ENCODE data around the gene WTIP. TPM values are rescaled to one million over a fixed set of nuclear protein-coding genes. Genes with fewer than 3 reads are reported as not detected.
"Not testable (repeated sequence)": the region's sequence is repeated elsewhere in the genome, so short reads cannot be mapped to it uniquely, and the experiment has no call there.

WTIP gene
- polyA plus RNA-seq, 6 donors from 2014 or later: 0.01 TPM; not detected in 5

- peak overlapping the region; percentile 49 to 86 (median 62) for H3K4me3 Mint-ChIP-seq
- H3K36me3 Mint-ChIP-seq: no peaks in the 10 kb centered on the region
- peaks cover 0 to 3% (median 0%) of the 10 kb centered on the region in 7 donors for H3K9me3 Mint-ChIP-seq
- peaks cover 0 to 20% (median 4%) of the 10 kb centered on the region in 3 donors for H3K27me3 Mint-ChIP-seq
- peak overlapping the region in 5 of 6 donors; percentile 22 to 78 (median 50) for H3K27ac Mint-ChIP-seq
- ATAC-seq (ENCODE audit: low read depth in 2 of 2) (peak; percentile 43 to 58), DNase-seq (peak; percentile 75)
- peaks cover 7 to 16% (median 11%) of the 10 kb centered on the region in 3 donors for H3K4me1 Mint-ChIP-seq
Observed at GRCh38 chr19:34501339-34502320, 20.1 kb downstream of the WTIP start.

DNA sequence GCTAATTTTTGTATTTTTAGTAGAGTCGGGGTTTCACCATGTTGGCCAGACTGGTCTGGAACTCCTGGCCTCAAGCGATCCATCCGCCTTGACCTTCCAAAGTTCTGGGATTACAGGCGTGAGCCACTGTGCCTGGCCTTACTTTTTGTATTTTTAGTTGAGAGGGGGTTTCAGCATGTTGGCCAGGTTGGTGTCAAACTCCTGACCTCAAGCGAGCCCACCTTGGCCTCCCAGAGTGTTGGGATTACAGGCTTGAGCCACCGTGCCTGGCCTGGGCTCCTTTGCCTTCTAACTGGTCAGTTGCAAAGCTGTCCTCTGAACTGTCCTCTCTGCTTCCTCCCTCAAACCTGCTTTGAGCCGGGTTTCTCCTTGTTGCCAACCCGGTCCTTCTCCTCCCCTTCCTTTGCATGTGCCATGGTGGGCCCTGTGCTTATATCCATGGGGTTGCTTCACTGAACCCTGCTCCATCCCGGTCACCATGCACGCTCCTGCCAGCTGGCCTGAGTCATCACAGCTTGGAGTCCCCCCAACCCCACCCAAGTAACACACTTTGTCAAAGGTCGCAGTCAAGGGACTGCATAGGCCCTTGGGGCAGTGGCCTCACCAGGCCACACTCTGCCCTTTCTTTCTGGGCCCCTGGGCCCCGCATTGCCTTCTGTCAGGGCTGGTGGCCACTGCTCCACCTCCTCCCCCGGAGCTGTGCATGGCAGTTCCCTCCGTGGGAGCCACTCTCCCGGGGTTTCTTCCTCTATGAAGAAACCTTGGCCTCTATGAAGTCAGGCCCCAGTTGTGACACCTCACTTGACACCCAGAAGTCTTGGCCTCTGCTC is 21.2 kb downstream of the WTIP start:
- ATAC-seq (ENCODE audit: low read depth in 2 of 2) (no peak), DNase-seq (no peak)
- H3K4me1 Mint-ChIP-seq: peaks cover 7 to 16% (median 11%) of the 10 kb centered on the region in 3 donors
- peak overlapping the region in 1 of 6 donors; percentile 76 for H3K27ac Mint-ChIP-seq
- peaks cover 5 to 26% (median 7%) of the 10 kb centered on the region in 3 donors for H3K27me3 Mint-ChIP-seq
- peak overlapping the region in 2 of 8 donors; percentile 5 to 15 for H3K4me3 Mint-ChIP-seq
- H3K9me3 Mint-ChIP-seq: no peaks in the 10 kb centered on the region
- no peaks in the 10 kb centered on the region for H3K36me3 Mint-ChIP-seq

GRCh38 chr19:34503531-34504272 is 22.1 kb downstream of the WTIP start:
- DNase-seq: no peak
- Mint-ChIP-seq H3K27me3 (peaks cover 8 to 30% (median 12%) of the 10 kb centered on the region in 3 donors), H3K27ac (no peak overlapping the region), H3K4me1 (peaks cover 3 to 16% (median 6%) of the 10 kb centered on the region in 3 donors), H3K4me3 (peak overlapping the region in 1 of 8 donors; percentile 22), H3K9me3 (peaks cover 0 to 2% (median 0%) of the 10 kb centered on the region in 7 donors), H3K36me3 (no peaks in the 10 kb centered on the region)
- ATAC-seq (ENCODE audit: low read depth in 2 of 2): no peak

- H3K4me3 Mint-ChIP-seq: no peak overlapping the region
- peaks cover 8 to 35% (median 18%) of the 10 kb centered on the region in 3 donors for H3K27me3 Mint-ChIP-seq
- peaks cover 0 to 4% (median 0%) of the 10 kb centered on the region in 7 donors for H3K9me3 Mint-ChIP-seq
- no peak for ATAC-seq (ENCODE audit: low read depth in 2 of 2)
- H3K27ac Mint-ChIP-seq: no peak overlapping the region
- no peaks in the 10 kb centered on the region for H3K36me3 Mint-ChIP-seq
- DNase-seq: no peak
- H3K4me1 Mint-ChIP-seq: peaks cover 3 to 16% (median 6%) of the 10 kb centered on the region in 3 donors
Observed at GRCh38 chr19:34504273-34504808, 22.8 kb downstream of the WTIP start.

DNA sequence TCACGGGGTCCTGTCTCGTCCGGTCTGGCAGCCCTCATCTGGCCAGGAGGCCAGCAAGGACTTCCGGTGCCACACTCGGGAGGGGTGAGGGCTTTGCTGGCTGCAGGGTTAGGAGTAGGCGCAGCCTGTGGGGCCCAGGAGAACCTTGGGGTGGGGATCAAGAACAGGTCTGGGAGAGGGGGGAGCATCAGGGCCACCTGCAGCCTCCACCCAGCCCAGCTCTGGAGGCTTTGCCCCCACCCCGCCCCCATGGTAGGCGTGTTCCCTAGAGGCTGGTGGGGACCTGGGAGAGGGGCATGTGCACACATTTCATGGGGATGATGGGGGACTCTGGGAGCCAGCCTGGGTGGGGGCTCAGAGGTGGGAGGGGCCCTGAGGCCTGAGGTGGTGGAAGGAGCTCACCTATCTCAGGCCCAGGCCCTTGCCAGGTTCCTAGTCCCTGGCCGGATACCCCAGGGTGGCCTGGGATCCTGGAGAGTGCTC is 23.3 kb downstream of the WTIP start:
- Mint-ChIP-seq H3K9me3 (peaks cover 0 to 6% (median under 1%) of the 10 kb centered on the region in 7 donors), H3K36me3 (no peaks in the 10 kb centered on the region), H3K4me1 (peaks cover 3 to 12% (median 6%) of the 10 kb centered on the region in 3 donors), H3K27ac (no peak overlapping the region), H3K27me3 (peaks cover 8 to 38% (median 23%) of the 10 kb centered on the region in 3 donors), H3K4me3 (no peak overlapping the region)
- no peak for ATAC-seq (ENCODE audit: low read depth in 2 of 2)
- DNase-seq: no peak

DNA sequence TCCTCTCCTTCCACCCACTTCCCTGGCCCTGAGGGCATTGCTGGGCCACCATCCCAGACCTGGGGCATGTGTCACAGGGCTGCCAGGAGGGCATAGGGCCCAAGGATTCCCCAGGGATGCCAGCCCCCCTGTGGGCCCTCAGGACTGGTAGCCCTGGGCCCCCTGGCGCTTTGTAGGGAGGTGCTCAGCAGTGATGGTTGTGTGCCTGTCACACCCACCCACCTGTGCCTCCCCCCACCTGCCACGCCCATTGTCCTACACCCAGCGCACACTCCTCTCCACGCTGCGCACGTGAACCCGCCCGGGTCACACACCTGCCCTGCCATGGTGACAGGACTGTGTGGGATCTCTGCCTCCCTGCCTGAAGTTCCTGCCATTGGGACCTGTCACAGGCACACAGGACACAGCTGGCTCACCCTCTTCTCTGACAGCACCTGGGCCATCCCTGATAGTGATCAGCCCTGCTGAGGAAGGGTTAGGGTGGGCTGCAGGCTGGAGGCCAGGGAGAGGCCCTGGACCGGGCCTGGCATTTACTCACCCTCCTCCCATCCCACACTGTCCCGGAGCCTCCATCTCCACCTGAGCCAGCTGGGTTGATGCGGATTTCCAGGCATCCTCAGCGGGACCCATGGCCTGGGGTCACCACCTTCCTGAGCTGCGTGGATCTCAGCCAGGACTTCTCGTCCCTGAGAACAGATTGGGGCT is 23.9 kb downstream of the WTIP start:
- DNase-seq: no peak
- Mint-ChIP-seq H3K27me3 (peaks cover 8 to 38% (median 23%) of the 10 kb centered on the region in 3 donors), H3K9me3 (peaks cover 0 to 10% (median 2%) of the 10 kb centered on the region in 7 donors), H3K27ac (peak overlapping the region in 1 of 6 donors; percentile 76), H3K4me3 (no peak overlapping the region), H3K36me3 (no peaks in the 10 kb centered on the region), H3K4me1 (peaks cover 3 to 10% (median 6%) of the 10 kb centered on the region in 3 donors)
- ATAC-seq (ENCODE audit: low read depth in 2 of 2): no peak

DNA sequence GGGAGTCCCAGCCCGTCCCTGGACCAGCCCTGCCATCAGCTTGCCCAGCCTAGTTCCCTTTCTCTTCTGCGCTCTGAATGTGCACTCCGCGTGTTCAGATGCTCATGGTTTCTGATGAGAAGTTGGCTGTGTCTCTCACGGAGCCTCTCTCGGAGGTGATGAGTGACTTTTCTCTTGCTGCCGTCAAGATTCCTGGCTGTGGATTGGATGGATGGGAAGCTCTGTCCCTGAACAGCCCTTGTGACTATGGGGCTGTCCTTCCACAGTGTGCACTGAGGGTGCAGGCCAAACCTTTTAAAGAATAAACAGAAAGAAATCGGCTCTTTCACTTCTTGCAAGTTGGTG is 24.4 kb downstream of the WTIP start:
- H3K27me3 Mint-ChIP-seq: peaks cover 8 to 38% (median 23%) of the 10 kb centered on the region in 3 donors
- no peak for ATAC-seq (ENCODE audit: low read depth in 2 of 2)
- no peak overlapping the region for H3K4me3 Mint-ChIP-seq
- no peak overlapping the region for H3K27ac Mint-ChIP-seq
- no peak for DNase-seq
- H3K4me1 Mint-ChIP-seq: peaks cover 3 to 10% (median 6%) of the 10 kb centered on the region in 3 donors
- H3K9me3 Mint-ChIP-seq: peaks cover 0 to 14% (median 7%) of the 10 kb centered on the region in 7 donors
- no peaks in the 10 kb centered on the region for H3K36me3 Mint-ChIP-seq

DNA sequence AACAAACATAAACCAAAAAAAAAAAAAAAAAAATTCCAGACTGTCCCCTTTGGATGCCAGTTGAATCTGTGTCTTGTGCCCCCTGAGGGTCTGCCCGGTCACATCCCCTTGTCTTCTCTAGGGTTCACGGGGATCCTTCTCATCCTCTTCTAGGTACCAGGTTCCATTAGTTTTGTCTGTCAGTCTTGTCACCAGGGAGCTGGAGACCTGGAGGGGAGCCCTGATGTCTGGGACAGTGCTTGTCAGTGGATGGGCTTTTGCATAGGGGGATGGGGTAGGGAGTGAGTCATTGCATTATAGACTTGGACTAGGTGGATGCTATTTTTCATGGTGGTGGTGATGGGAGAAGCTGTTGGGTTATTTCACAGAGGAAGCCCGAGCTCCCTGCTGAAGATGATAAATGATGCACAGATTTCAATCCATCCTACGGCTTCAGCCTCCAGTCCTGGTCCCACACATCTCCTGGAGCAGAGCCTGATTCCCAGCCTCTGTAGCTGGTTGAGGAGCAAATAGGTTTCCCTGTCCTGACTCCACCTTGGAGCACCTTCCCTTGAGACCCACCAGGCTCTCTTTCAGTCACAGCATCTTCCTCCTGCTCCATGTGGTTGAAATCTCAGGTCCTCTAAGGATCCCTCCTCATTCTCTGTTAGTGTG is 26.0 kb downstream of the WTIP start:
- no peaks in the 10 kb centered on the region for H3K36me3 Mint-ChIP-seq
- H3K9me3 Mint-ChIP-seq: peaks cover 0 to 21% (median 11%) of the 10 kb centered on the region in 7 donors
- peaks cover 8 to 42% (median 28%) of the 10 kb centered on the region in 3 donors for H3K27me3 Mint-ChIP-seq
- no peak overlapping the region for H3K4me3 Mint-ChIP-seq
- peak overlapping the region in 1 of 6 donors; percentile 34 for H3K27ac Mint-ChIP-seq
- H3K4me1 Mint-ChIP-seq: peaks cover 0 to 3% (median 2%) of the 10 kb centered on the region in 3 donors
- no peak for ATAC-seq (ENCODE audit: low read depth in 2 of 2)
- DNase-seq: no peak

DNA sequence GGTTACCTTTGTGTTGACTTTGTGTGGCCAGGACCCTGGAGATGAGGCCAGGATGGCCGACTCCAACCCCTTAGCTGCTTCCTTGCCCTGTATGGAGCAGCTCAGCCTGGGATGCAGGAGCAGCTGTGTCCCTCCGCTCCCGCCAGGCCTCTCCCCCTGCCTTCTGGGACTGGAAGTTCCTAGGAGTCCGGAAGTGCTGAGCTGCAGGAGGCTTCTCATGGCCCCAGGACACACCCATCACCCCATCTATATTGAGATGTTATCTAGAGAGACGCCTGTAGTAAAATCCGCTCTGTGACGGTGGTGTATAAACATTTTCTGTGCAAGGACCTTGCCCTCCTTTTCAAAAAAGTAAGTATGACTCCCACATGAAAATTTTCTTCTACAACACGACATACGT is 27.0 kb downstream of the WTIP start:
- Mint-ChIP-seq H3K27ac (no peak overlapping the region), H3K9me3 (peaks cover 0 to 22% (median 11%) of the 10 kb centered on the region in 7 donors)

DNA sequence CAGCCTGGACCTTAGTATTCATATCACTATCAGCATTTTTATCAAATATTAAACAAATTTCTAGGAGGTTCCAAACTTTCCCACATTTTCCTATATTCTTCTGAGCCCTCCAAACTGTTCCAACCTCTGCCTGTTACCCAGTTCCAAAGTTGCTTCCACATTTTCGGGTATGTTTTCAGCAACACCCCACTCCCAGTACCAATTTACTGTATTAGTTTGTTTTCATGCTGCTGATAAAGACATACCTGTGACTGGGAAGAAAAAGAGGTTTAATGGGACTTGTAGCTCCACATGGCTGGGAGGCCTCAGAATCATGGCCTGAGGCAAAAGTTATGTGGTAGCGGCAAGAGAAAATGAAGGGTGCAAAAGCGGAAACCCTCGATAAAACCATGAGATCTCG is 29.3 kb downstream of the WTIP start:
- H3K9me3 Mint-ChIP-seq: peaks cover 0 to 26% (median 11%) of the 10 kb centered on the region in 7 donors
- not testable (repeated sequence) for ATAC-seq (ENCODE audit: low read depth in 2 of 2); DNase-seq; H3K4me1 Mint-ChIP-seq; H3K36me3 Mint-ChIP-seq; H3K27ac Mint-ChIP-seq
- H3K4me3 Mint-ChIP-seq: peak overlapping the region in 1 of 8 donors; percentile 35
- H3K27me3 Mint-ChIP-seq: peaks cover 7 to 30% (median 25%) of the 10 kb centered on the region in 3 donors

More for the DNA sequence above, 27.0 kb downstream of the WTIP start:
- Mint-ChIP-seq H3K4me3 (no peak overlapping the region), H3K4me1 (no peaks in the 10 kb centered on the region), H3K36me3 (no peaks in the 10 kb centered on the region), H3K27me3 (peaks cover 8 to 36% (median 30%) of the 10 kb centered on the region in 3 donors)
- ATAC-seq (ENCODE audit: low read depth in 2 of 2): no peak
- DNase-seq: no peak

DNA sequence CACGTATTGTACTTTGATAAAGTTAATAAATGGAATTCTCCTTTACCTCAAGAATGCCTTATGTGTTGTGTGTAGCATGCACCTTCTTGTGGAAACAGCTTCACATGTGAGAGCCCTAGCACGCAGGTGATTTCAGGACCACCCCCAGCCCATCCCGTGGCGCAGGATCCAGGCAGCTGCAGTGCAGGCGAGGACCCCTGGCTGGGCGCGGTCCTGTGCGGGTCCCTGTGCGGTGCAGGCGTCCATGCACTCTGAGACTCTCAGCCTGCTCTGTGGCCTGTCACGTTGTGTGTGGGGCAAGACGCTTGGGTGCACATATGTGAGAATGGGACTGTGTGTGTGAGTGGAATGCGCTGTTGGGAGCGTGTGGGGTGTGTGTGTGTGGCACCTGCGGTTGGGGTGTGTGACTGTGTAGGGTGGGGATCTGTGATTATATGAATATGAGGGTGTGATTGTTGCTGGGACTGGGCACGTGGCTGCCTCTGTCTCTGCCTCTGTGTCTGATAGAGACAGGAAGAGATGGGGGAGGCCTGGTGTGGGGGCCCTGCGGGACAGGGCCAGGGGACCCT is 30.8 kb downstream of the WTIP start:
- ATAC-seq (ENCODE audit: low read depth in 2 of 2) (no peak), DNase-seq (no peak)
- H3K4me3 Mint-ChIP-seq: peak overlapping the region in 1 of 8 donors; percentile 30
- H3K4me1 Mint-ChIP-seq: no peaks in the 10 kb centered on the region
- no peaks in the 10 kb centered on the region for H3K36me3 Mint-ChIP-seq
- H3K9me3 Mint-ChIP-seq: peaks cover 0 to 26% (median 11%) of the 10 kb centered on the region in 7 donors
- peaks cover 5 to 30% (median 22%) of the 10 kb centered on the region in 3 donors for H3K27me3 Mint-ChIP-seq
- H3K27ac Mint-ChIP-seq: no peak overlapping the region

Data from naive B cell (primary cell).